GM19025 (cell line): ENCODE results near the gene IQSEC1.
A peak's percentile ranks its signal among the peaks of the same experiment; 100 is the strongest.

ENCODE experiments used
- ATAC-seq: cut with Tn5 transposase; IDR thresholded peaks from one replicate; pipeline ENCODE4 v1.9.1; 2021; ENCODE audit warnings: mild to moderate bottlenecking, low read depth, moderate library complexity; ENCODE audit not compliant: unreplicated experiment

IQSEC1 gene

GRCh38 chr3:13018561-13019242 lies 54.5 kb downstream of the IQSEC1 start:
- ATAC-seq, result no peak

DNA sequence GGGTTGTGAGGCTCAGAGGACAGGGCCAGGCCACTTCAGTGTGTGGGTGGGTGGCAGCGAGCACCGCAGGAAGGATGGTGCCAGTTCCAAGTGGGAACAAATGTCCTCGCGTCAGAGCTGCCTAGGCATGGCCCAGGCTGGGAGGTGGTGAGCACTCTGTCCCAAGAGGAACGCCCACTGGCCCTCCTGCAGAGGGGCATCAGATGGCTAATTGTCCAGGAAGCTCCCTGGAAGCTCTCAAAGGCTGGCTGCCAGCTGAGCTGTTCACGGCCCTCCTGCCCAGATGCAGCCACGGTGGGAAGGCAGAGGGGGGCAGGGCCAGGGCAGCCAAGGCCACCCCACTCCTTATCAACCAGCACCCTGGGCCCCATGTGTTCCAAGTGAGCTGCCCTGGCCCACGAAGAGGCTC lies 55.2 kb downstream of the IQSEC1 start:
- ATAC-seq, result no peak

DNA sequence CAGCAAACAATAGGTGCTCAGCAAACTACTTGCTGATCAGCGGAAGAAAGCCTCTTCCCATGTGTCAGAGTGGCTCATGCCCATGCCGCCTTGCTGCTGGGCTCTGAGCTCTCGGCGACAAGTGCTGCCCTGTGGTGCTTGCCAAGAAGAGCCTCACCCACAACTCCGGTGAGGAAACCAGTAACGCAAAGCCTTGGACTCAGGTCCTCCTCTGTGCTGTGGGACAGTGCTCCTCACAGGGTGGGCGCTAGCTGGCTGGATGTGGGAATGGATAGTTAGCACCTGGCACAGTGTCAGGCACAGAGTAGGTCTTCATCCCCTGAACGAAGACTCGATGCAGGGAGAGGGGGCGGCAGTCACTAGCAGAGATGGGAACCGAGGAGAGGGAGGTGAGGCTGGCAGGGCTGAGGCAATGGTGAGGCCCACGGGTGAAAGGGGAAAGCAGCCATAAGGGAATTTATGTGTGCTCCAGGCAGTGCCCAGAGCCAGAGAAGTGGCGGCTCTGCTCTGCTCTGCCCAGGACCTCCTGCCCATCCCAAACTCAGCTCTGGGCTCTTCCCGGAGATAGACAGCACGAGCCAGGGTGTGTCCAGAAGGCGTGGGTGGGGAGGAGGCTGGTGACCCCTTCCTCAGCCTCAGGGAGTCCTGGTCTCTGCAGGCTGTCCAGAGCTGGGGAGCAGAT lies 55.7 kb downstream of the IQSEC1 start:
- ATAC-seq, result no peak

DNA sequence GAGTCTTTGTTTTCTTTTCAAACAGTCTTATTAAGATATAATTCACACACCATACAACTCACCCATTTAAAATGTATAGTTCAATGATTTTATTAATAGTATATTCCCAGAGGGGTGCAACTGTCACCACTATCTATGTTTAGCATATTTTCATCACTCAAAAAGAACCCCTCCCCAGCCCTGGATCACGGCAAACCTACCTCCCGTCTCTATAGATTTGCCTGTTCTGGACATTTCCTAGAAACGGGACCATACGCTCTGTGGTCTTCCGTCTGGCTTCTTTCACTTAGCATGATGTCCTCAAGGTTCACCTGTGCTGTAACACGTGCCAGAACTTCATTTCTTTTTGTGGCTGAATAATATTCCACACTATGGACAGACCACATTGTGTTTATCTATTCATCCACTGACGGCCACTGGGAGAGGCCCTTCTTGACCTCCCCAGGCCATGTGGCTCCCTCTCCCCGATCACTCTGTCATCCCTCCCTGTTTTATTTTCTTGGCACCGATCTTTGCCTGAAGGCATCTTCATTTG lies 56.4 kb downstream of the IQSEC1 start:
- ATAC-seq, result no peak

GRCh38 chr3:13016083-13016720 lies 57.0 kb downstream of the IQSEC1 start:
- peak; percentile 26 for ATAC-seq

- peak; percentile 11 for ATAC-seq
These were observed 57.7 kb downstream of the IQSEC1 start for GRCh38 chr3:13015286-13016082.

DNA sequence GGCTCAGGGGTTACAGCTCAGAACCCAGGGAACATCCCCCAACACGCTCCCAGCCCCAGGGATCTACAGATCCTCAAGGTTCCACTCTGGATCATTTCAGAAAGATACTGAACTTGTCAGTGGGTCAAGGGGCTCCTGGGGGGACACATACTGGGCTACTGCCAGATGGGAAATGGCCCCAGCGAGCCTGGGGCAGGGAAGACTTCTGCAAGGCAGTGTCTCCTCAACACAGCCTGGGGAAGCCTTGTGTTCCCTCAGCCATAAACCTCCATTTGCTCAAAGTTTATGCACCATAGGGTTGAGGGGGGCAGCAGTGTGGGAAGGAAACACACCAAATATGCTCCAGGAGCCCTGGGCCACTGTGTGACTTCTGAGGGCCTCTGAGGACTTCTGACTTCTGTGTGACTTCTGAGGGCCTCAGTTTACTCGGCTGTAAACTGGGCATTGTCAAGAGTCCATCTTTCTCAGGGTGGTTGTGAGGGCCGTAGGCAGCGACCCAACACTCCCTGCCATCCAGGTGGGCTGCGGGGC lies 58.4 kb downstream of the IQSEC1 start:
- no peak for ATAC-seq

GRCh38 chr3:13013994-13014754 lies 59.1 kb downstream of the IQSEC1 start:
- ATAC-seq, result no peak

GRCh38 chr3:13013566-13013965 lies 59.7 kb downstream of the IQSEC1 start:
- no peak for ATAC-seq

- ATAC-seq, result no peak
These were observed 60.1 kb downstream of the IQSEC1 start for GRCh38 chr3:13013151-13013561.

GRCh38 chr3:13012221-13012691 lies 61.0 kb downstream of the IQSEC1 start:
- peak; percentile 32 for ATAC-seq

GRCh38 chr3:13011573-13012220 lies 61.5 kb downstream of the IQSEC1 start:
- ATAC-seq, result peak; percentile 50

GRCh38 chr3:13010780-13011572 lies 62.3 kb downstream of the IQSEC1 start:
- ATAC-seq, result no peak

DNA sequence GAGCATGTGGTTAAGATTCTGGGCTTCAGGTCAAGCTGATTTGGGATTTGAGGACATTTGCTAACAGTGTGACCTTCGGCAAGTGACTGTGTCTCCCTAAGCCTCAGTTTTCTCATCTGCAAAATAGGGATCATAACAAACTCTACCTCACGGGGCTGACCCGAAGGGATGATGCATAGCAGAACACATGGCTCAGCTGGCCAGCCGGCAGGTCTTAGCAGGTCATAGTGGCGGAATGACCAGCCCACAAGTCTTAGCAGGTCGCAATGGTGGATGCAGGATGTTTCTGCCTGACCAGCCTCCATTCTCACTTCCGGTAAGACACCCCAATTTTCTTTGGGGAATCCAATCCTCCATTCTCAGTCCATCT lies 63.3 kb downstream of the IQSEC1 start:
- ATAC-seq, result no peak

GRCh38 chr3:13009132-13009945 lies 63.9 kb downstream of the IQSEC1 start:
- no peak for ATAC-seq

GRCh38 chr3:13008155-13008995 lies 64.9 kb downstream of the IQSEC1 start:
- no peak for ATAC-seq
